DMS114 treated with DMSO at 0.1 percent for 48 hours (cell line): ENCODE results near the gene ROPN1L.
A peak's percentile ranks its signal among the peaks of the same experiment; 100 is the strongest.
"Not testable (repeated sequence)": the region's sequence is repeated elsewhere in the genome, so short reads cannot be mapped to it uniquely, and the experiment has no call there.

Source experiments
- DNase-seq: peaks from one replicate; lab custom pipeline; 2025; ENCODE audit not compliant: unreplicated experiment; lab: John Stamatoyannopoulos, UW

Gene ROPN1L

GRCh38 chr5:10441083-10441991, at the start of gene ROPN1L:
Gene ROPN1L (plus strand): TSS chr5:10441879. CDS start chr5:10442168, 289 bp downstream.
- DNase-seq: peak; percentile 76

- DNase-seq: not testable (repeated sequence)
Measured at GRCh38 chr5:10392567-10393328, 48.9 kb upstream of the ROPN1L start.

GRCh38 chr5:10393491-10393890, 48.2 kb upstream of the ROPN1L start:
- no peak for DNase-seq

- DNase-seq: no peak
Measured at GRCh38 chr5:10396552-10396951, 45.1 kb upstream of the ROPN1L start.

GRCh38 chr5:10399839-10400238, 41.8 kb upstream of the ROPN1L start:
- DNase-seq: no peak

- DNase-seq: no peak
Measured at GRCh38 chr5:10400411-10400810, 41.3 kb upstream of the ROPN1L start.

- no peak for DNase-seq
Measured at GRCh38 chr5:10400831-10401230, 40.8 kb upstream of the ROPN1L start.

- no peak for DNase-seq
Measured at GRCh38 chr5:10401498-10401897, 40.2 kb upstream of the ROPN1L start.

- no peak for DNase-seq
Measured at GRCh38 chr5:10403829-10404228, 37.9 kb upstream of the ROPN1L start.

GRCh38 chr5:10406651-10407050, 35.0 kb upstream of the ROPN1L start:
- no peak for DNase-seq

- no peak for DNase-seq
Measured at GRCh38 chr5:10409504-10409903, 32.2 kb upstream of the ROPN1L start.

GRCh38 chr5:10410662-10411061, 31.0 kb upstream of the ROPN1L start:
- DNase-seq: no peak

- no peak for DNase-seq
Measured at GRCh38 chr5:10411336-10411735, 30.3 kb upstream of the ROPN1L start.

GRCh38 chr5:10416868-10417267, 24.8 kb upstream of the ROPN1L start:
- no peak for DNase-seq

GRCh38 chr5:10418654-10419345, 22.9 kb upstream of the ROPN1L start:
- no peak for DNase-seq

GRCh38 chr5:10420468-10420867, 21.2 kb upstream of the ROPN1L start:
- no peak for DNase-seq

- DNase-seq: no peak
Measured at GRCh38 chr5:10420932-10421331, 20.7 kb upstream of the ROPN1L start.

GRCh38 chr5:10421896-10422691, 19.6 kb upstream of the ROPN1L start:
- no peak for DNase-seq

- no peak for DNase-seq
Measured at GRCh38 chr5:10423022-10423421, 18.7 kb upstream of the ROPN1L start.

- DNase-seq: peak; percentile 56
Measured at GRCh38 chr5:10424124-10424731, 17.5 kb upstream of the ROPN1L start.
